Lung (tissue), 12 donors: ENCODE measurements around the gene MPP2. TPM values are rescaled to one million over a fixed set of nuclear protein-coding genes. Genes with fewer than 3 reads are reported as not detected.

ENCODE experiments used
- ATAC-seq: fragments of 200-7000 bp; cut with Tn5 transposase; one replicate; pipeline ENCODE4 v1.9.1; 2020; ENCODE audit warnings: moderate number of reproducible peaks; ENCODE audit not compliant: insufficient read depth, low FRiP score
- DNase-seq, 3 donors: peaks; one replicate each; pipeline ENCODE4 v3.0.0-alpha.2; 2013 to 2017
- H3K27ac ChIP-seq, 2 donors: one replicate each; pipeline ENCODE4 v1.5.1; 2013; ENCODE audit warnings: mild to moderate bottlenecking in 2 of 2, moderate library complexity in 2 of 2, control low read depth in 1 of 2, inconsistent platforms in 1 of 2, low read depth in 1 of 2, low read length in 1 of 2
- H3K27me3 ChIP-seq, 3 donors: one replicate each; pipeline ENCODE4 v1.5.1; 2013; ENCODE audit warnings: low read length in 2 of 3; ENCODE audit not compliant: control insufficient read depth in 3 of 3, insufficient read depth in 3 of 3
- H3K36me3 ChIP-seq, 4 donors: one replicate each; pipeline ENCODE4 v1.5.1; 2013; ENCODE audit warnings: low read length in 4 of 4, mild to moderate bottlenecking in 1 of 4, moderate library complexity in 1 of 4; ENCODE audit not compliant: control insufficient read depth in 4 of 4, insufficient read depth in 4 of 4
- H3K4me1 ChIP-seq, 5 donors: one replicate each; pipeline ENCODE4 v1.5.1; 2013; ENCODE audit warnings: low read length in 5 of 5, mild to moderate bottlenecking in 2 of 5, moderate library complexity in 1 of 5; ENCODE audit not compliant: control insufficient read depth in 5 of 5, insufficient read depth in 5 of 5
- H3K4me3 ChIP-seq: one replicate; pipeline ENCODE4 v1.5.1; 2013; ENCODE audit warnings: mild to moderate bottlenecking, control low read depth, moderate library complexity
- H3K9ac ChIP-seq, 2 donors: one replicate each; pipeline ENCODE4 v1.5.1; 2013; ENCODE audit warnings: low read length in 2 of 2, control low read depth in 1 of 2; ENCODE audit not compliant: insufficient read depth in 1 of 2
- H3K9me3 ChIP-seq, 4 donors: one replicate each; pipeline ENCODE4 v1.5.1; 2013; ENCODE audit warnings: low read length in 3 of 4, mild to moderate bottlenecking in 1 of 4, moderate library complexity in 1 of 4; ENCODE audit not compliant: control insufficient read depth in 4 of 4, insufficient read depth in 3 of 4
- CTCF ChIP-seq: IDR thresholded peaks from 2 replicates; pipeline ENCODE4 v1.5.1; 2012; ENCODE audit warnings: mild to moderate bottlenecking; ENCODE audit errors: control extremely low read depth, extremely low read depth
- WGBS, 2 donors: extraction: QIAGEN DNeasy Blood & Tissue Kit; methylation state at CpG; one replicate each; pipeline ENCODE4 v1.1.7; 2013; 5-methylcytosine and 5-hydroxymethylcytosine counted together
- polyA plus RNA-seq, 2 donors: library from polyadenylated mRNA; stranded (reverse); fragments of 200-250 nt; gene quantifications; one replicate each; pipeline ENCODE4 v1.2.1, GENCODE V29; 2013
- total RNA-seq, 2 donors: library from RNA; depleted of rRNA in 1 of 2; stranded (reverse); fragments of >200 nt in 1 of 2; gene quantifications; one replicate each; pipeline ENCODE4 v1.2.1, GENCODE V29; 2014 to 2021
- donor health status: control.
- donor health status: control.
- donor health status: Bipolar disorder and iron deficiency.
- donor health status: healthy.
- donor health status: DM: yes; HTN: yes; CAD: no.

The MPP2 gene
- total and polyA plus RNA-seq, 4 donors, result 0.24 to 1.3 (median 0.69) TPM

GRCh38 chr17:43945074-43945829, 37.9 kb upstream of the MPP2 start:
- 86 to 91% methylated on average over 12 of the region's 12 CpGs for WGBS, 2 donors
- no peak for ATAC-seq
- no peak overlapping the region for H3K27ac ChIP-seq
- H3K4me3 ChIP-seq, result no peak overlapping the region
- no peak for DNase-seq
- H3K9me3 ChIP-seq, result no peaks in the 10 kb centered on the region
- peaks cover 0 to 1% (median 0%) of the 10 kb centered on the region in 5 donors for H3K4me1 ChIP-seq
- TF ChIP-seq CTCF, result no peak
- H3K36me3 ChIP-seq, result no peaks in the 10 kb centered on the region
- H3K9ac ChIP-seq, result no peak overlapping the region
- peaks cover 0 to 3% (median 0%) of the 10 kb centered on the region in 3 donors for H3K27me3 ChIP-seq

- DNase-seq (no peak), ATAC-seq (no peak)
- no peaks in the 10 kb centered on the region for H3K9me3 ChIP-seq
- no peak within 1 kb of the TSS for H3K27ac ChIP-seq
- peaks cover 0 to 4% (median 0%) of the 10 kb centered on the region in 5 donors for H3K4me1 ChIP-seq
- H3K9ac ChIP-seq, result no peak within 1 kb of the TSS
- H3K27me3 ChIP-seq, result peaks cover 0 to 8% (median 6%) of the 10 kb centered on the region in 3 donors
- no peaks in the 10 kb centered on the region for H3K36me3 ChIP-seq
- 90 to 95% methylated on average over 17 of the region's 17 CpGs for WGBS, 2 donors
- peak within 1 kb of the TSS; percentile 1 for H3K4me3 ChIP-seq
- TF ChIP-seq CTCF, result no peak
These were observed 34.8 kb upstream of the MPP2 start, which contains the start of gene PPY for GRCh38 chr17:43942051-43942685. PPY (minus strand) TSS chr17:43942476; CDS start chr17:43941654, 822 bp downstream.

GRCh38 chr17:43940630-43941029, 33.3 kb upstream of the MPP2 start:
- Histone ChIP-seq H3K4me3 (no peak overlapping the region), H3K27me3 (peaks cover 0 to 8% (median 6%) of the 10 kb centered on the region in 3 donors), H3K9me3 (no peaks in the 10 kb centered on the region), H3K36me3 (no peaks in the 10 kb centered on the region), H3K27ac (no peak overlapping the region), H3K4me1 (peaks cover 0 to 4% (median 0%) of the 10 kb centered on the region in 5 donors), H3K9ac (no peak overlapping the region)
- 59 to 71% methylated on average over 6 to 7 of the region's 7 CpGs for WGBS, 2 donors
- no peak for TF ChIP-seq CTCF
- ATAC-seq, result no peak
- peak; percentile 46 to 65 (median 50) for DNase-seq
